Stimulated activated CD8-positive, alpha-beta memory T cell treated with anti-CD3 and anti-CD28 coated beads, Interleukin-7, amount 100 ng/mL, for 1 hour (primary cell): ENCODE measurements around the gene TRIP10.
"Not testable (repeated sequence)": the region's sequence is repeated elsewhere in the genome, so short reads cannot be mapped to it uniquely, and the experiment has no call there.

Experiments used
- DNase-seq, 2 donors: peaks; one replicate each; pipeline ENCODE4 v3.0.0-alpha.2; 2020; ENCODE audit warnings: low read depth in 2 of 2

TRIP10 gene

GRCh38 chr19:6767357-6768235, 28.1 kb downstream of the TRIP10 start, which contains the start of gene SH2D3A:
Gene SH2D3A (minus strand): TSS chr19:6767435. CDS start chr19:6763748, 3,687 bp downstream.
- peak; percentile 85 to 88 for DNase-seq

DNA sequence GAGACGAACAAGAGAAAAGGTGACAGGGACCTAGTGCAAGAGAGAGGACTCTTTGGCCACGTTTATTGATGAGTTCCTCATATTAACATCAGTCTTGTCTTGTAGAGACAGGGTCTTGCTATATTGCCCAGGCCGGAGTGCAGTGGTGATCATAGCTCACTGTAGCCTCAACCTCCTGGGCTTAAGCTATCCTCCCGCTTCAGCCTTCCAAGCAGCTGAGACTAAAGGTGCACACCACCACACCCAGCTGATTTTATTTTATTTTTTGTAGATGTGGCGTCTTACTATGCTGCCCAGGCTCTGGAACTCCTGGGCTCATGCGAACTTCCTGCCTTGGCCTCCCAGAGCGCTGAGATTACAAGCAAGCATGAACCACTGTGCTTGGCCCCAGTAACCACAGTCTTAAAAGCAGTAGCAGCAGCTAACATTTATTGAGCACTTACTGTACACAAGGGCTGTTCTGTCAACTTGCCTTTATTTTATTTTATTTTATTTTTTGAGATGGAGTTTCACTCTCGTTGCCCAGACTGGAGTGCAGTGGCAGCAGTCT, 28.8 kb downstream of the TRIP10 start:
- no peak for DNase-seq

DNA sequence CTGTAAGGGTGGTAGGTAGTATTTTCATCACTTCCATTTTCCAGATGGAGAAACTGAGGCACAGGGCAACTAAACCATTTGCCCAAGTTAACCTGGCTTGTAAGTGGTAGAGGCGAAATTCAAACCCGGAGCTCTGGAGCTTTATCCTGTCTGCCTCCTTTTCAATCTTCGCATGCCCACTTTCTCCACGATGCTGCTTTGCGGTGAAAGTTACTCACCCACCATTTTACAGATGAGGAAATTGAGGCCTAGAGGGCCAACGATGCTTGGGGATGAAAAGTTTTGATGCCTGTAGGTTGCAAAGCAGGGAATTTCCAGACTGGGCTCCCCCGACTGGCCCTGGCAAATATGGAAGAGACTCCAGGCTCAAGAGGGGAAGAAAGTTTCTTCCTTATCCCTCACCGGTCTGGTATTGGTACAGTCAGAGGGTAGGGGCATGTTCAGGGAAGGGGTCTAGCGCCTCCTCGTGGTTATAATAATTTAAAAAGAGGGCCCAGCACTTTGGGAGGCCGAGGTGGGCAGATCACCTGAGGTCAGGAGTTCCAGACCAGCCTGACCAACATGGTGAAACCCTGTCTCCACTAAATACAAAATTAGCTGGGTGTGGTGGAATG, 29.6 kb downstream of the TRIP10 start:
- no peak for DNase-seq

DNA sequence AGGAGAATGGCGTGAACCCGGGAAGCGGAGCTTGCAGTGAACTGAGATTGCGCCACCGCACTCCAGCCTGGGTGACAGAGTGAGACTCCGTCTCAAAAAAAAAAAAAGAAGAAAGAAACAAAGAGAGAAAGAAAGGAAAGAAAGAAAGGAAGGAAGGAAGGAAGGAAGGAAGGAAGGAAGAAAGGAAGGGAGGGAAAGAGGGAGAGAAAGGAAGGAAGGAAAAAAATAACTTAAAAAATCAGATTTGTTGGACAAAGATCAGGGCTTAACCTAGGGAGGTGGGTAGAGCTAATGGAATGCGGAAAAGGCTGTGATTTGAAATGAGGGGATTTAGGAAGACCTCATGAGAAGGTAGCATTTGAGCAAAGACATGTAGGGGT, 32.2 kb downstream of the TRIP10 start:
- not testable (repeated sequence) for DNase-seq

DNA sequence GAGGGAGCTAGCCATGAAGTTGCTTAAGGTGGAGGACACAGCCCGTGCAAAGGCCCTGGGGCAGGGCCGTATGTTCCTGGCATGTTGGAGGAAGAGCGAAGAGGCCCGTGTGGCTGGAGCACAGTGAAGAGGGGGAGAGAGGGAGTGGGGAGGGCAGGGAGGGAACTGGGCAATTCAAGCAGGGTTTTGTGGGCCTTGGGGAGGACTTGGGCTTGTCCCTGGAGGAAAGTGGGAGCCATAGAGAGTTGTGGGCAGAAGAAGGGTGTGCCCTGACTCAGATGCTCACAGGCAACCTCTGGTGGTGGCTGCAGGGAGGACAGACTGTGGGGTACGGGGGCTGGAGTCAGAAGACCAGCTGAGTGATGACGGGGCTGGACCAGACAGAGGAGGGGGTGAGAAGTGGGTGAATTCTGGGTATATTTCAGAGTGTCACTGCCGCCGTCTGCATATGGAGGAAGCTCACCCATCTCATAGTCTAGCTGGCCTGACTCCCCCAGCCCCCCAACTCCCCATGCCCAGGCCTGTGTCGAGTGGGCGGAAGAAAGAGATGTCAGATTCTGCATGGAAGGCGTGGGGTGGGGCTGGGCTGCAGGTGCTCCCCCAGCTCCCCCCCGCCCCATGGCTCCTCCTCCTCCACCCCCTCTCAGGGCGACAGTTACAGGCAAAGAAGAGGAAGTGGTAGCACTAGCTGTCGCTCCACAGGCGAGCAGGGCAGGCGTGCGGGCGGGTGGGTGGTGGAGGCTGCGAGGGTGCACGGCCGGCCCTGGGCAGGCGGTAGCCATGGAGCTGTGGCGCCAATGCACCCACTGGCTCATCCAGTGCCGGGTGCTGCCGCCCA, 32.8 kb downstream of the TRIP10 start, which contains the start of gene VAV1:
VAV1 (plus strand) TSS at position 681 of the 838 bp plus-strand sequence; CDS start at position 781, 100 bp downstream.
- DNase-seq = peak; percentile 59 to 66

DNA sequence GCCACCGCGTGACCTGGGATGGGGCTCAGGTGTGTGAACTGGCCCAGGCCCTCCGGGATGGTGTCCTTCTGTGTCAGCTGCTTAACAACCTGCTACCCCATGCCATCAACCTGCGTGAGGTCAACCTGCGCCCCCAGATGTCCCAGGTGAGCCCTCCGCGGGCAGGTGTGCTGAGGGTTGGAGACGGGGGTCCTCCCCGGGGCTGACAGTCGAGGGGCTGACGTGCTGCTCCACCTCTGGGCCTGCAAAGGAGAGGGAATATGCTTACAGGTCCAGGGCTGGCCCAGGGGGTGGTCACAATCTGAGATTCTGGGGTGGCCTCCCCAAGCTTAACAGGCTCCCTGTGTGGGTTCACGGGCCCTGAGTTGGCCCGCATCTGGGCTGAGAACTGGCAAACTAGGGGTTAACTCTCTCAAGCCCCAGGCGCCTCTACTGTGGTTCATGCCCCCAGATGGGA, 33.4 kb downstream of the TRIP10 start:
- DNase-seq = no peak

DNA sequence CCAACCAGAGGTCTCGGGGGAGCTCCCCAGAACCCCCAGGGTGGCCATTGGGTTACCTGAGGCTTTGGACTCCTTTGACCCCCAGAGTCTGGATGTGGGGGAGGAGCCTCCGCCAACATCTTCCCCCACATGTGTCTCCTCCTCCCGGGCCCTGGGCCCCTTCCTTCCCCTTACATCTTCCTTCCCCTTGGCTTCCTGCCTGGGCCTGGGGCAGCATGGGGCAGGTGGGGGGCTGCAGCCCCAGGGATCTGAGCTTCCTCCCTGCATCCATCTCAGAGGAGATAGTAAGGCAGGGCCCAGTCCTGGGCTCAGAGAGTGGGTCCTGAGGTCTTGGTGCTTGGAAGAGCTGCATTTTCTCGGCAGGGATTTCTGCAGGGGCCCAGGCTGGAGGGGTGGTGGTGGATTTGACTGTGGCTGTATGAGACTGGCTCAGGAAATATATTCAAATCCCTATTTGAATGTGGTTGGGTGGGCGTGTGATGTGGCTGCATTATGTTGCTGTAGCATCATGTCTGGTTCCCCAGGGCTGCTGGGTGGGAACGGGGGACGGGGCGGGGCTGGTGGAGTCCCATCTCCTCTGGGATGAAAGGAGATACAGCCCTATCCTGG, 33.9 kb downstream of the TRIP10 start:
- no peak for DNase-seq

GRCh38 chr19:6774821-6775707, 35.6 kb downstream of the TRIP10 start:
- no peak for DNase-seq

DNA sequence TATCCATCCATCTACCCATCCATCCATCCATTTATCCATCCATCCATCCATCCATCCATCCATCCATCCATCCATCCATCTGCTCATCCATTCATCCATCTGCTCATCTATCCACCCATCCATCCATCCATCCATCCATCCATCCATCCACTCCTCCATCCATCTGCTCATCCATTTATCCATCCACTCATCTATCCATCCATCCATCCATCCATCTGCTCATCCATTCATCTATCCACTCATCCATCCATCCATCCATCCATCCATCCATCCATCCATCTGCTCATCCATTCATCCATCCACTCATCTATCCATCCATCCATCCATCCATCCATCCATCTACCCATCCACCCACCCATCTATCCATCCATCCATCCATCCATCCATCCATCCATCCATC, 36.6 kb downstream of the TRIP10 start:
- not testable (repeated sequence) for DNase-seq

GRCh38 chr19:6776999-6777398, 37.5 kb downstream of the TRIP10 start:
- DNase-seq = no peak

DNA sequence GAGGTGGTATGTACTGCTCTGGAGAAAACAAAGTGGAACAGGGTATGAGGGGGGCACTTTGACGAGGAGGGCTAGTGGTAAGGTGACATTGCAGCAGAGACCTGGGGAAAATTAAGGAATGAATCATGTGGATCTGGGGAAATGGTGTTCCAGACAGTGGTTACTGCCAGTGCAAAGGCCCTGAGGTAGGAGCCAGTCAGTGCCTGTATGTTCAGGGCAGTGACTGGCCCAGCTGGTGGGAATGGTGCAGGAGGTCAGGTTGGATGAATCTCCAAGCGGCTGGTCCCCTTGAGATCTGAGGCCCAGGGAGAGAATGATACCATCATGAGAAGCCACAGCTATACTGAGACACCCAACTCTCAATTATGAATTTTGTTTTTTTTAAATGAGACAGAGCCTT, 38.0 kb downstream of the TRIP10 start:
- no peak for DNase-seq

DNA sequence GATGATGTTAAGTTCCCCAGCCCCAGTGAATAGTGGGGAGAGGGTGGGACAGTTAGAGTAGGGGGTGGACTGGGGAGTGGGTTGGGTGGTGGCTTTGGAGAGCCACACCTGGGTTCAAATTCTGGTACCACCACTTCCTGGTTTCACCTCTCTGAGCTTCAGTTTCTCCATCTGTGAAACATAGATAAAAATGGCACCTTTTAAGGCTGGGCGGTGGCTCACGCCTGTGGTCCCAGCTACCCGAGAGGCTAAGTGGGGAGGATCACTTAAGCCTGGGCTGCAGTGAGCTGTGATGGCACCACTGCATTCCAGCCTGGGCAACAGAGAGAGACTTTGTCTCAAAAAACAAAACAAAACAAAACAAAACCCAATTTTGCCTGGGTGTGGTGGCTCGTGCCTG, 38.9 kb downstream of the TRIP10 start:
- DNase-seq = no peak

GRCh38 chr19:6779206-6779605, 39.7 kb downstream of the TRIP10 start:
- no peak for DNase-seq

GRCh38 chr19:6787393-6787792, 47.9 kb downstream of the TRIP10 start:
- no peak for DNase-seq

GRCh38 chr19:6788896-6789295, 49.4 kb downstream of the TRIP10 start:
- no peak for DNase-seq

GRCh38 chr19:6790194-6791128, 51.0 kb downstream of the TRIP10 start:
- no peak for DNase-seq

- no peak for DNase-seq
These were observed 51.8 kb downstream of the TRIP10 start for GRCh38 chr19:6791237-6791636.

GRCh38 chr19:6793411-6793810, 53.9 kb downstream of the TRIP10 start:
- no peak for DNase-seq

DNA sequence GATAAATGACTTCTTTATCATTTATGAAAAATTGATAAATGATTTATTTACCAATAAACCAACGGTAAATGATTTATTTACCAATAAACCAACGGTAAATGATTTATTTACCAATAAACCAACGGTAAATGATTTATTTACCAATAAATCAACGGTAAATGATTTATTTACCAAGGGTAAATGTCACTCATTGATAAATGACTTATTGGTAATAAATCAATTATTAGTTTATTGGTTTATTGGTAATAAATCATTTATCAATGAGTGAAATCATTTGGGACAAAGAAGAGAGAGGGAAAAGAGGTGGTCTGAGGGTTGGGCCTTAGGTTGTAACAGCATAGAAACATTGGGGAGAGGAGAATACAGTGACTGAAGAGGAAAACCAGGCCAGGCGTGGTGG, 54.5 kb downstream of the TRIP10 start:
- no peak for DNase-seq
